ENCODE data around the gene HOXD10. TPM values are rescaled to one million over a fixed set of nuclear protein-coding genes. Genes with fewer than 3 reads are reported as not detected.

Gene HOXD10
- total RNA-seq, 1 donor from 2014 or later = 1.3 TPM

- DNase-seq (ENCODE audit: extremely low read depth, low read depth, low spot score) = no peak
Measured at GRCh38 chr2:176105730-176106580, 10.6 kb upstream of the HOXD10 start.

- no peak for DNase-seq (ENCODE audit: extremely low read depth, low read depth, low spot score)
Measured at GRCh38 chr2:176106581-176107539, 9.7 kb upstream of the HOXD10 start, which contains the start of gene HOXD11. TSS of gene HOXD11 (plus strand) at chr2:176107280. CDS start at chr2:176107356, 76 bp downstream.

- no peak for DNase-seq (ENCODE audit: extremely low read depth, low read depth, low spot score)
Measured at GRCh38 chr2:176107731-176108181, 8.8 kb upstream of the HOXD10 start.

- DNase-seq (ENCODE audit: extremely low read depth, low read depth, low spot score) = no peak
Measured at GRCh38 chr2:176109192-176109901, 7.2 kb upstream of the HOXD10 start.

GRCh38 chr2:176109946-176110345, 6.6 kb upstream of the HOXD10 start:
- no peak for DNase-seq (ENCODE audit: extremely low read depth, low read depth, low spot score)

GRCh38 chr2:176110415-176111308, 5.9 kb upstream of the HOXD10 start:
- DNase-seq (ENCODE audit: extremely low read depth, low read depth, low spot score) = no peak

- no peak for DNase-seq (ENCODE audit: extremely low read depth, low read depth, low spot score)
Measured at GRCh38 chr2:176111309-176111663, 5.3 kb upstream of the HOXD10 start.

- no peak for DNase-seq (ENCODE audit: extremely low read depth, low read depth, low spot score)
Measured at GRCh38 chr2:176111846-176112374, 4.7 kb upstream of the HOXD10 start.

GRCh38 chr2:176112375-176113302, 3.9 kb upstream of the HOXD10 start:
- no peak for DNase-seq (ENCODE audit: extremely low read depth, low read depth, low spot score)

GRCh38 chr2:176114120-176114929, 2.3 kb upstream of the HOXD10 start:
- DNase-seq (ENCODE audit: extremely low read depth, low read depth, low spot score) = no peak

- DNase-seq (ENCODE audit: extremely low read depth, low read depth, low spot score) = no peak
Measured at GRCh38 chr2:176114930-176115625, 1.5 kb upstream of the HOXD10 start.

GRCh38 chr2:176117162-176117822, 714 bp downstream of the HOXD10 start:
- no peak for DNase-seq (ENCODE audit: extremely low read depth, low read depth, low spot score)

GRCh38 chr2:176117823-176118371, 1.3 kb downstream of the HOXD10 start:
- no peak for DNase-seq (ENCODE audit: extremely low read depth, low read depth, low spot score)

GRCh38 chr2:176118601-176119339, 2.2 kb downstream of the HOXD10 start:
- DNase-seq (ENCODE audit: extremely low read depth, low read depth, low spot score) = no peak

- DNase-seq (ENCODE audit: extremely low read depth, low read depth, low spot score) = no peak
Measured at GRCh38 chr2:176120364-176121189, 4.0 kb downstream of the HOXD10 start.
